GM12891 (cell line): Measurements from ENCODE around the gene PRR7.

Experiments
- DNase-seq: peaks from one replicate; pipeline ENCODE4 v3.0.0; 2011; ENCODE audit warnings: low spot score; ENCODE audit not compliant: insufficient read length
- FAIRE-seq: peaks from 2 replicates; lab custom pipeline; 2011; peaks lifted over from hg19 to GRCh38; lab: Jason Lieb, UNC
- PAX5 ChIP-seq: IDR thresholded peaks from 2 replicates; pipeline ENCODE4 v1.6.1; 2011; ENCODE audit warnings: low read length, moderate library complexity, mild to moderate bottlenecking; ENCODE audit not compliant: insufficient read depth, severe bottlenecking
- POLR2A ChIP-seq: IDR thresholded peaks from 2 replicates; pipeline ENCODE4 v1.6.1; 2011; ENCODE audit warnings: low read depth, low read length, control low read depth
- POLR2AphosphoS5 ChIP-seq: IDR thresholded peaks from 2 replicates; pipeline ENCODE4 v1.6.1; 2011; ENCODE audit warnings: low read depth, low read length, control low read depth
- POU2F2 ChIP-seq: IDR thresholded peaks from 2 replicates; pipeline ENCODE4 v1.6.1; 2011; ENCODE audit warnings: low read depth, mild to moderate bottlenecking, control low read depth, low read length, moderate library complexity
- SPI1 ChIP-seq: IDR thresholded peaks from 2 replicates; pipeline ENCODE4 v1.6.1; 2011; ENCODE audit warnings: low read depth, low read length, control low read depth
- TAF1 ChIP-seq: IDR thresholded peaks from 2 replicates; pipeline ENCODE4 v1.6.1; 2011; ENCODE audit warnings: low read depth, low read length, control low read depth

The PRR7 gene

DNA sequence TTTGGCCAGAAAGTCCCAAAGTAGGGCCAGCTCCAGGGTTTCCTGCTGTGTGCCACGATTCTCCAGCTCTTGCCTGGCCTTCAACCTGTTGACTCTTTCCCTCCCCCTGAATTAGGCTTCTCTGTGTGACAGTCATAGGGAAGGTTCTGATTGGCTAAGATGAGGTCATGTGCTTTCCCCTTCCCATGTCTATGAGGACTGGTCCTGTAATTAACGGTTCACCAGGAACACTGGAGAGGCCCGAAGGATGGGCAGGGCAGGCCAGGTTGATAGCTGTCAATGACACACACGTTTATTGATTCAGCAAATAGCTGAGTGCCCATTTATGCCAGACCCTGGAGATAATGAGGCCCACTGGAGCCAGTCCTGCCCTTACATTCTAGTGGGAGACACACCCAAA lies 9.0 kb upstream of the PRR7 start:
- FAIRE-seq (no peak), DNase-seq (no peak)
- TF ChIP-seq PAX5 (no peak), POLR2AphosphoS5 (no peak), TAF1 (no peak), POLR2A (no peak), POU2F2 (no peak), SPI1 (no peak)

DNA sequence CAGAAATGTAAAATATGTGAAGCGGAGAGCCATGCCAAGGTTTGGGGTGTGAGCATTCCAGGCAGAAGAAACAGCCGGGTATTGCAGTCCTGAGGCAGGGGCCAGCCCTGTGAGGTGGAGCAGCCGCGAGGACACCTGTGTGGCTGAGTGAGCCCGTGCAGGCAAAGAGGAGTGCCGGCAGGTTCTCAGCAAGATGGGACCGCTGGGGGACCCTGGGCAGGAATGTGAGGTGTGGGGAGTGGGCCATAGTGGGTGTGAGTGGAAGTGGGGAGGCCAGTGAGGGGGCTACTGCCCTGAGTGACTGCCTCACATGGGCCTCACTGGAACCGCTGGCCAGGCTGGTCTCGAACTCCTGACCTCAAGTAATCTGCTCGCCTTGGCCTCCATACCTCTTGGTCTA lies 8.1 kb upstream of the PRR7 start:
- no peak for FAIRE-seq
- DNase-seq: no peak
- TF ChIP-seq PAX5 (no peak), SPI1 (no peak), POU2F2 (no peak), POLR2AphosphoS5 (0 out of 2 replicates have a peak, but pooled peaks have one; percentile 24), POLR2A (peak; percentile 55), TAF1 (no peak)

GRCh38 chr5:177439518-177440053 lies 7.0 kb upstream of the PRR7 start:
- TF ChIP-seq POU2F2 (no peak), TAF1 (no peak), SPI1 (no peak), PAX5 (no peak)
- no peak for DNase-seq

GRCh38 chr5:177440211-177440989 lies 6.2 kb upstream of the PRR7 start:
- FAIRE-seq (no peak), DNase-seq (no peak)
- TF ChIP-seq POLR2A: peak; percentile 19; the same call in 1 of the 2 replicates
- TF ChIP-seq SPI1: no peak
- peak; percentile 71; the same call in 1 of the 2 replicates for TF ChIP-seq POLR2AphosphoS5
- 0 out of 2 replicates have a peak, but pooled peaks have one; percentile 9 for TF ChIP-seq POU2F2
- no peak for TF ChIP-seq TAF1

More at GRCh38 chr5:177439518-177440053, 7.0 kb upstream of the PRR7 start:
- peak; percentile 47 for FAIRE-seq

DNA sequence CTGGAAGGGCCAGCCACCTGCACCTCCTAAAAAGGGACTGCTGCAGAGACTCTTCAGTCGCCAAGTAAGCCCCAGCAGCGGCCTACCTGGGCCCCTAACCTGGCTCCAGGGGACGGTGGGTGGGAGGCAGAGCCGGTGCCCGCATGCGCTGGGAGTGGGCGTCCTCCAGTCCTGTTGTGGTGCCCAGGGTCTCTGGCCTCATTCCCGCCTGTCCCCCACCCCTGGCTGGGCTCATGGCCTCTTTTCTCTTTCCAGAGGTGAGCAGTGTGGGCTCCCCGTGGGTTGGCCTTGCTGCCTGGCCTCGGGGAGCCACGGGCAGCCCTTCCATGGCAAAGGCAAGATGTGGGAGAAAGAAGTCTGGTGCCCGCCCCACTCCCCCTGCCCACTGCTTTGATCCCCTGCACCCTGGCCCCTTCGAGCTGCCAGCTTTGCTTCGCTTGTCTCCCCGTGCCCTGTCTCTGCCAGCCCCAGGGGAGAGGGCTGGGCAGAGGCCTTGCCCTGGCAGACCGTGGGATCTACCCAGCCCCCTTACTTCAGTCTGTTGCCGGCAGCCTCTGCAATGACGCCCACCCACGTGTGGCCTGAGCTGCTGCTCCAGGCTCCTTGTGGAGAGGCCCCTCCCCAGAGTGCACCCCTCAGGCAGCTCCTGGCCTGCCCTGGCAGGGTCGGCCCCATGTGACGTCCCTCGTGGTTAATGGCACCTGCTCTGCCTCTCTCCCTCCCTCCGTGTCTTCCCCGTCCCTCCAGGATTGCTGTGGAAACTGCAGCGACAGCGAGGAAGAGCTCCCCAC lies 5.4 kb upstream of the PRR7 start:
- DNase-seq: no peak
- peak; percentile 13; the same call in 1 of the 2 replicates for TF ChIP-seq POLR2A
- no peak for TF ChIP-seq POLR2AphosphoS5
- FAIRE-seq: no peak

DNA sequence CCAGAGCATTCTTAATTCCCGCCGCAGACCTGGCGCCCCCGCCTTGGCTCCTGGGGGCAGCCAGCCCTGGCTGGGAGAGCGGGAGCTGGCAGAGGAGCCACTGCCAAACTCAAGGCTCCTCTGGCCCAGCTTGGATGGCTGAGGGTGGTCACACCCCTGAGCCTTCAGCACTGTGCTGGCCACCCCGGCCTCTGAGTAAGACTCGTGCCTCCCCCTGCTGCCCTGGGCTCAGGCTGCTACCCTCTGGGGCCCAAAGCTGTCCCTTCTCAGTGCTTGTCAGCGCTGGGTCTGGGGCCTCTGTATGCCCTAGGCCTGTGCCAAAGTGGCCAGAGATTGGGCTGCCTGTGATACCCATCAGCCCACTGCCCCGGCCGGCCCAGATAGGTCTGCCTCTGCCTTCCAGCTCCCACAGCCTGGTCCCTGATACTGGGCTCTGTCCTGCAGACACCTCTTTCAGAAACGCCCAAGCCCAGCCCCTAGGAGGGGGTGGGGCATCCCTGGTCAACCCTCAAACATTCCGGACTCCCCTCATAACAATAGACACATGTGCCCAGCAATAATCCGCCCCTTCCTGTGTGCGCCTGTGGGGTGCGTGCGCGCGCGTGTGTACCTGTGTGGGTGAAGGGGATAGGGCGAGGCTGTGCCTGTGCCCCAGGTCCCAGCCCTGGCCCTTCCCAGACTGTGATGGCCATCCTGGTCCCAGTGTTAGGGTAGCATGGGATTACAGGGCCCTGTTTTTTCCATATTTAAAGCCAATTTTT lies 4.4 kb upstream of the PRR7 start:
- FAIRE-seq (no peak), DNase-seq (no peak)
- TF ChIP-seq TAF1 (no peak), PAX5 (no peak), POLR2AphosphoS5 (peak; percentile 26; the same call in 1 of the 2 replicates), SPI1 (no peak), POU2F2 (no peak), POLR2A (no peak; the same call in 1 of the 2 replicates)

DNA sequence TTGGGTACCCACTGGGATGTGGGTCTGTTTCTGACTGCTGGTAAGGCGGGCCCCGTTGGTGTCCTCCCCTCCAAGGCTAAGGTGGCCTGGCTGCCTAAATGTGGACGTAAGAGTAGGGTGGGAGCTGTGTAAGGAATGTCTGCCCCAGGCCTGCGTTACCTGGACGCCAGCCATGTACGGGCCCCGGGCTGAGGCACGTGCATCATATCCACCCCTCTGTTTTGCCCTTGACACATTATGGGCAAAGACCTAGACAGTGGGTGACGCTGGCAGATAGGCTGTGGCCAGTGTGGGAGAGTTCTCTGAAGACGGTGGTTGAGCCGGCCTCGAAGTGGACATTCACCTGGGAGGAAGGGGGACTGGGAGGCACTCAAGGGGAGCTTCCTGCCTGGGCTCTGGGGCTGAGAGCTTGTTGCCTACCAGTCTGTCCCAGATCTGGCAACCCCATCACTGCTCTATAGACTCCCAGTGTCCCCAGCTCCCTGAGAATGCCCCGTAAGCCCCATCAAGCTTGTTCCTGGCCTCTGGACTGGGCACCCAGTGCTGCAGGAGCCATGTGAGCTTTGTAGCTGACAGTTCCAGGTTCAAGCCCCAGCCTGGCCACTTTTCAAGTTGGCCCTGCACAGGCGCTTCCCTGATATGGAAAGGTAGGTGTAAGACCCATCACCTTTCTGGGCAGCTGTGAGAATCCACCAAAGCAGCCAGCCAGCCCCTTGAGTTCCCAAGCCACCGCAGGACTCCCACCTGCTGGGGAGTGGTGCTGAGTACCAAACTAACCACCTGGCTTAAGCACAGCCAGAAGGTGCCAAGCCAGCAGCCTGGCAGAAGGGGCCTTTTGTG lies 3.2 kb upstream of the PRR7 start:
- TF ChIP-seq POU2F2 (no peak), POLR2A (0 out of 2 replicates have a peak, but pooled peaks have one; percentile 23)
- DNase-seq: no peak
- no peak for FAIRE-seq

GRCh38 chr5:177444106-177445051 lies 2.2 kb upstream of the PRR7 start:
- no peak for DNase-seq
- TF ChIP-seq SPI1 (no peak), POLR2AphosphoS5 (peak; percentile 83), POU2F2 (peak; percentile 44), PAX5 (no peak)
- peak; percentile 71 for FAIRE-seq
